KMS-11 (cell line): ENCODE results near the gene CD59.

ENCODE experiments used
- H2AFZ ChIP-seq: fragments of 200-600 bp; sonication (generic); 2 replicates; pipeline ENCODE4 v1.6.1; 2016; ENCODE audit warnings: antibody characterized with exemption, mixed run types, low read depth
- H3K27ac ChIP-seq: fragments of 200-600 bp; sonication (generic); 2 replicates; pipeline ENCODE4 v1.6.1; 2016; ENCODE audit warnings: mild to moderate bottlenecking, mixed run types
- H3K27me3 ChIP-seq: fragments of 200-600 bp; sonication (generic); 2 replicates; pipeline ENCODE4 v1.6.1; 2017; ENCODE audit warnings: mild to moderate bottlenecking, low read depth, mixed run types, moderate library complexity; ENCODE audit not compliant: insufficient read depth
- H3K36me3 ChIP-seq: fragments of 200-600 bp; sonication (generic); 2 replicates; pipeline ENCODE4 v1.6.1; 2017; ENCODE audit warnings: mild to moderate bottlenecking, mixed run types; ENCODE audit not compliant: insufficient read depth
- H3K4me1 ChIP-seq: fragments of 200-600 bp; sonication (generic); 2 replicates; pipeline ENCODE4 v1.6.1; 2016; ENCODE audit warnings: mild to moderate bottlenecking, low read depth, mixed run types; ENCODE audit not compliant: poor library complexity, severe bottlenecking
- H3K4me2 ChIP-seq: fragments of 200-600 bp; sonication (generic); 2 replicates; pipeline ENCODE4 v1.7.0; 2016; ENCODE audit warnings: mild to moderate bottlenecking, mixed run types
- H3K4me3 ChIP-seq: fragments of 200-600 bp; sonication (generic); IDR thresholded peaks from 2 replicates; pipeline ENCODE4 v1.6.1; 2017; ENCODE audit warnings: low read depth, low read length, mixed read lengths; ENCODE audit not compliant: insufficient read depth
- H3K79me2 ChIP-seq: fragments of 200-600 bp; sonication (generic); 2 replicates; pipeline ENCODE4 v1.6.1; 2016; ENCODE audit warnings: low read depth, mixed run types; ENCODE audit not compliant: insufficient read depth
- H3K9ac ChIP-seq: fragments of 200-600 bp; sonication (generic); 2 replicates; pipeline ENCODE4 v1.6.1; 2016; ENCODE audit warnings: mild to moderate bottlenecking, mixed run types
- H4K20me1 ChIP-seq: fragments of 200-600 bp; sonication (generic); 2 replicates; pipeline ENCODE4 v1.6.1; 2016; ENCODE audit warnings: mild to moderate bottlenecking, mixed run types; ENCODE audit not compliant: insufficient read depth
- TF ChIP-seq, protein P1 (sequence below): fragments of 200-600 bp; sonication (generic); conservative IDR thresholded peaks from 2 replicates; pipeline ENCODE4 v1.6.1; 2017; ENCODE audit warnings: low read depth, mild to moderate bottlenecking, antibody characterized with exemption, low read length, moderate library complexity, mixed read lengths

Gene CD59

GRCh38 chr11:33689085-33689484 is 47.1 kb downstream of the CD59 start:
- no peak overlapping the region for H3K4me2 ChIP-seq
- H3K4me1 ChIP-seq = peaks cover 28% of the 10 kb centered on the region
- no peaks in the 10 kb centered on the region for H3K79me2 ChIP-seq
- H3K36me3 ChIP-seq = no peaks in the 10 kb centered on the region
- H3K9ac ChIP-seq = no peak overlapping the region
- H4K20me1 ChIP-seq = no peaks in the 10 kb centered on the region
- no peaks in the 10 kb centered on the region for H3K27me3 ChIP-seq
- TF ChIP-seq, protein P1, sequence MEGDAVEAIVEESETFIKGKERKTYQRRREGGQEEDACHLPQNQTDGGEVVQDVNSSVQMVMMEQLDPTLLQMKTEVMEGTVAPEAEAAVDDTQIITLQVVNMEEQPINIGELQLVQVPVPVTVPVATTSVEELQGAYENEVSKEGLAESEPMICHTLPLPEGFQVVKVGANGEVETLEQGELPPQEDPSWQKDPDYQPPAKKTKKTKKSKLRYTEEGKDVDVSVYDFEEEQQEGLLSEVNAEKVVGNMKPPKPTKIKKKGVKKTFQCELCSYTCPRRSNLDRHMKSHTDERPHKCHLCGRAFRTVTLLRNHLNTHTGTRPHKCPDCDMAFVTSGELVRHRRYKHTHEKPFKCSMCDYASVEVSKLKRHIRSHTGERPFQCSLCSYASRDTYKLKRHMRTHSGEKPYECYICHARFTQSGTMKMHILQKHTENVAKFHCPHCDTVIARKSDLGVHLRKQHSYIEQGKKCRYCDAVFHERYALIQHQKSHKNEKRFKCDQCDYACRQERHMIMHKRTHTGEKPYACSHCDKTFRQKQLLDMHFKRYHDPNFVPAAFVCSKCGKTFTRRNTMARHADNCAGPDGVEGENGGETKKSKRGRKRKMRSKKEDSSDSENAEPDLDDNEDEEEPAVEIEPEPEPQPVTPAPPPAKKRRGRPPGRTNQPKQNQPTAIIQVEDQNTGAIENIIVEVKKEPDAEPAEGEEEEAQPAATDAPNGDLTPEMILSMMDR = no peak
- H3K27ac ChIP-seq = no peak overlapping the region
- H3K4me3 ChIP-seq = no peak overlapping the region
- H2AFZ ChIP-seq = no peak overlapping the region

GRCh38 chr11:33687733-33688479 is 48.3 kb downstream of the CD59 start:
- TF ChIP-seq, protein P1 = peak; percentile 96
- H3K79me2 ChIP-seq = no peaks in the 10 kb centered on the region
- H3K4me2 ChIP-seq = no peak overlapping the region
- H3K4me3 ChIP-seq = no peak overlapping the region
- no peak overlapping the region for H3K9ac ChIP-seq
- no peaks in the 10 kb centered on the region for H3K36me3 ChIP-seq
- H3K4me1 ChIP-seq = peaks cover 26% of the 10 kb centered on the region
- no peaks in the 10 kb centered on the region for H3K27me3 ChIP-seq
- peak overlapping the region; percentile 15; the same call in 1 of the 2 replicates for H3K27ac ChIP-seq
- peak overlapping the region; percentile 19; the same call in 1 of the 2 replicates for H2AFZ ChIP-seq
- no peaks in the 10 kb centered on the region for H4K20me1 ChIP-seq

GRCh38 chr11:33685082-33685481 is 51.1 kb downstream of the CD59 start:
- TF ChIP-seq, protein P1 = no peak
- H3K4me3 ChIP-seq = no peak overlapping the region
- H3K27me3 ChIP-seq = no peaks in the 10 kb centered on the region
- no peak overlapping the region for H3K27ac ChIP-seq
- no peak overlapping the region for H3K9ac ChIP-seq
- no peaks in the 10 kb centered on the region for H3K79me2 ChIP-seq
- H3K4me1 ChIP-seq = peaks cover 13% of the 10 kb centered on the region
- no peaks in the 10 kb centered on the region for H3K36me3 ChIP-seq
- H4K20me1 ChIP-seq = no peaks in the 10 kb centered on the region
- no peak overlapping the region for H3K4me2 ChIP-seq
- no peak overlapping the region for H2AFZ ChIP-seq

DNA sequence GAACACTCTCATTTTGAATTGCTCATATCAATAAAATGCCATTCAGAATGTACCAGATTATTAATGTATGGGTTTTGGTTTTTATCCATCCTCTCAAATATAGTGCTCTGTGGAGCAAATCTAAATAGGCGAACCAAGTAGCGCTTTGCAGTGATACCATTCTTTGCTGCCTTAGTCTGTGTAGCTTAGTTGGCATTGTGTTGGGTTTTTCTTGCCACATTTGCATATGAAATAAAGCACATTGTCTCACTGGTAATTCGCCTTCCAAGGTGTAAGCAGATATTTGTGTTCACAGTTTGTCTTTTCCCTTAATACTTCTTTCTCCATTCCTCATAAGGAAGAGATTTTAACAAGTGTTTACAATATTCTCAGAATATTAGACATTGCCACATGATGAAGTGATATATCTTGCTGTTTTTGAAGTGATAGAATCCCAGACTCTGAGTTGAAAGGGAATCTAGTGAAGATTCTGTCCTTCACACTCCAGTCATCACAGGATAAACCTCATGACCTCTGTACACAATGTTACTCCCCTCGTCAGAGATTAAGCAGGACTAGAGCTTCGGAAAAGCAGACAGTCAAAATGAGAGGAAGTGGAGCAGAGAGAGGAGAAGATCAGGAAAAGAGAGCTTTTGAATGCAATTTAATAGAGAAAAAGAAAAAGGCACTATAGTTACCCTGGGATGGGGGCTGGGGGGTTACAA is 52.1 kb downstream of the CD59 start:
- H3K9ac ChIP-seq = no peak overlapping the region
- H3K27me3 ChIP-seq = no peaks in the 10 kb centered on the region
- H3K36me3 ChIP-seq = no peaks in the 10 kb centered on the region
- no peak overlapping the region for H2AFZ ChIP-seq
- H3K79me2 ChIP-seq = no peaks in the 10 kb centered on the region
- H4K20me1 ChIP-seq = no peaks in the 10 kb centered on the region
- H3K4me1 ChIP-seq = peaks cover 13% of the 10 kb centered on the region
- H3K4me2 ChIP-seq = no peak overlapping the region
- no peak overlapping the region for H3K27ac ChIP-seq
- H3K4me3 ChIP-seq = no peak overlapping the region
- TF ChIP-seq, protein P1 = no peak
